ENCODE measurements around the gene MRPL43.

MRPL43 gene

GRCh38 chr10:101018600-101019439, 31.5 kb upstream of the MRPL43 start:
- DNase-seq = peak; percentile 28 to 41

GRCh38 chr10:101018118-101018599, 30.9 kb upstream of the MRPL43 start:
- no peak for DNase-seq

GRCh38 chr10:101016814-101017213, 29.5 kb upstream of the MRPL43 start:
- no peak for DNase-seq

- no peak for DNase-seq
These were observed 28.3 kb upstream of the MRPL43 start for GRCh38 chr10:101015582-101015973.

GRCh38 chr10:101014966-101015581, 27.8 kb upstream of the MRPL43 start:
- DNase-seq = no peak

GRCh38 chr10:101014230-101014884, 27.1 kb upstream of the MRPL43 start:
- DNase-seq = peak in 1 of 2 experiments; percentile 31

- DNase-seq = no peak
These were observed 26.1 kb upstream of the MRPL43 start for GRCh38 chr10:101013365-101013825.

- DNase-seq = peak; percentile 59 to 86
These were observed 25.4 kb upstream of the MRPL43 start for GRCh38 chr10:101012525-101013364.

GRCh38 chr10:101011517-101012423, 24.5 kb upstream of the MRPL43 start:
- peak in 1 of 2 experiments; percentile 15 for DNase-seq

GRCh38 chr10:101010329-101010728, 23.0 kb upstream of the MRPL43 start:
- no peak for DNase-seq

- DNase-seq = no peak
These were observed 21.6 kb upstream of the MRPL43 start for GRCh38 chr10:101008823-101009423.

- no peak for DNase-seq
These were observed 20.9 kb upstream of the MRPL43 start for GRCh38 chr10:101007915-101008822.

GRCh38 chr10:101007099-101007711, 19.9 kb upstream of the MRPL43 start:
- DNase-seq = no peak

- no peak for DNase-seq
These were observed 19.3 kb upstream of the MRPL43 start for GRCh38 chr10:101006593-101007098.

GRCh38 chr10:101005869-101006567, 18.7 kb upstream of the MRPL43 start:
- no peak for DNase-seq

GRCh38 chr10:101005361-101005760, 18.1 kb upstream of the MRPL43 start:
- DNase-seq = no peak

- no peak for DNase-seq
These were observed 16.4 kb upstream of the MRPL43 start for GRCh38 chr10:101003639-101004206.

- DNase-seq = no peak
These were observed 15.2 kb upstream of the MRPL43 start for GRCh38 chr10:101002456-101002855.

Data from SW 1271 (cell line).